ENCODE measurements around the gene MSH5. TPM values are rescaled to one million over a fixed set of nuclear protein-coding genes. Genes with fewer than 3 reads are reported as not detected.

Gene MSH5
- total RNA-seq, 2 experiments from 2014 or later, result 96.9 to 105 TPM

- Mint-ChIP-seq H3K9me3 (no peaks in the 10 kb centered on the region), H3K36me3 (ENCODE audit: low read depth) (no peaks in the 10 kb centered on the region), H3K4me3 (no peak overlapping the region), H3K27me3 (no peaks in the 10 kb centered on the region), H3K27ac (no peak overlapping the region), H3K4me1 (ENCODE audit: low read depth) (peaks cover 14% of the 10 kb centered on the region)
- intact Hi-C loops (cut with micrococcal nuclease), result no loop called here
- POLR2A ChIA-PET, result interaction anchor here (0.6 kb wide), 1 partner anchor 20 kb away, joined by 3 read pairs; no protein-coding TSS in a partner anchor
- peak; percentile 39 for ATAC-seq
- no peak for DNase-seq
- no peak for TF ChIP-seq CTCF (IDR thresholded peaks at IDR 0.05)
- CTCF ChIA-PET, result interaction anchor here (0.6 to 2.0 kb wide), 5 partner anchors 12 to 102 kb away, joined by 3 to 5 read pairs (median 3); partner anchors contain the start of gene MPIG6B
Observed at GRCh38 chr6:31711233-31711632, 28.6 kb upstream of the MSH5 start.

GRCh38 chr6:31712296-31712695 lies 27.5 kb upstream of the MSH5 start:
- intact Hi-C loops (cut with micrococcal nuclease), result no loop called here
- CTCF ChIA-PET, result interaction anchor here (1.4 to 2.0 kb wide), 2 partner anchors 11 to 95 kb away, joined by 3 to 5 read pairs; partner anchors contain the start of genes LSM2 and MPIG6B
- DNase-seq (no peak), ATAC-seq (peak; percentile 51)
- peaks cover 14% of the 10 kb centered on the region for H3K4me1 Mint-ChIP-seq (ENCODE audit: low read depth)
- no peaks in the 10 kb centered on the region for H3K27me3 Mint-ChIP-seq
- no peak overlapping the region for H3K4me3 Mint-ChIP-seq
- no peak for TF ChIP-seq CTCF (IDR thresholded peaks at IDR 0.05)
- POLR2A ChIA-PET, result interaction anchor here (1.6 kb wide), 1 partner anchor 9 kb away, joined by 5 read pairs; the partner anchor contains the start of gene ABHD16A
- no peaks in the 10 kb centered on the region for H3K9me3 Mint-ChIP-seq
- H3K27ac Mint-ChIP-seq, result no peak overlapping the region
- H3K36me3 Mint-ChIP-seq (ENCODE audit: low read depth), result no peaks in the 10 kb centered on the region

GRCh38 chr6:31713465-31713864 lies 26.3 kb upstream of the MSH5 start:
- Mint-ChIP-seq H3K9me3 (no peaks in the 10 kb centered on the region), H3K27ac (no peak overlapping the region), H3K36me3 (ENCODE audit: low read depth) (no peaks in the 10 kb centered on the region), H3K27me3 (no peaks in the 10 kb centered on the region), H3K4me3 (no peak overlapping the region), H3K4me1 (ENCODE audit: low read depth) (peaks cover 14% of the 10 kb centered on the region)
- DNase-seq (no peak), ATAC-seq (no peak)
- no peak for TF ChIP-seq CTCF (IDR thresholded peaks at IDR 0.05)
- POLR2A ChIA-PET, result interaction anchor here (1.2 to 2.8 kb wide), 3 partner anchors 10 to 16 kb away, joined by 5 to 11 read pairs (median 5); partner anchors contain the start of genes ABHD16A and DDAH2
- CTCF ChIA-PET, result interaction anchor here (0.8 to 2.7 kb wide), 6 partner anchors 16 to 94 kb away, joined by 3 to 11 read pairs (median 4); partner anchors contain the start of genes CLIC1, DDAH2 and LSM2
- intact Hi-C loops (cut with micrococcal nuclease), result no loop called here

- POLR2A ChIA-PET, result interaction anchor here (0.9 to 2.8 kb wide), 4 partner anchors 10 to 19 kb away, joined by 3 to 11 read pairs (median 4); partner anchors contain the start of genes ABHD16A and DDAH2
- Mint-ChIP-seq H3K36me3 (ENCODE audit: low read depth) (no peaks in the 10 kb centered on the region), H3K9me3 (no peaks in the 10 kb centered on the region), H3K27me3 (no peaks in the 10 kb centered on the region), H3K4me1 (ENCODE audit: low read depth) (peaks cover 14% of the 10 kb centered on the region), H3K27ac (no peak overlapping the region), H3K4me3 (no peak overlapping the region)
- intact Hi-C loops (cut with micrococcal nuclease), result no loop called here
- CTCF ChIA-PET, result interaction anchor here (0.8 to 2.7 kb wide), 8 partner anchors 16 to 93 kb away, joined by 3 to 11 read pairs (median 4); partner anchors contain the start of genes CLIC1, DDAH2 and LSM2
- no peak for TF ChIP-seq CTCF (IDR thresholded peaks at IDR 0.05)
- ATAC-seq (no peak), DNase-seq (no peak)
Observed at GRCh38 chr6:31713991-31714684, 25.7 kb upstream of the MSH5 start.
